Naive thymus-derived CD4-positive, alpha-beta T cell (primary cell): ENCODE results near the gene LRP1. TPM values are rescaled to one million over a fixed set of nuclear protein-coding genes. Genes with fewer than 3 reads are reported as not detected.

Source experiments
- ATAC-seq: fragments of 150-1000 bp; cut with Tn5 transposase; 2 replicates; pipeline ENCODE4 v1.10.0; 2021; ENCODE audit warnings: mild to moderate bottlenecking, moderate library complexity
- CTCF ChIA-PET: fragments of 350-600 bp; sonication (Branson Sonifier 250); formaldehyde crosslinking; loops from one replicate; lab custom pipeline; 2021; ENCODE audit warnings: antibody characterized with exemption; lab: Charles Lee
- POLR2A ChIA-PET: fragments of 350-600 bp; sonication (Branson Sonifier 250); formaldehyde crosslinking; loops from one replicate; lab custom pipeline; 2021; ENCODE audit warnings: antibody characterized with exemption, inconsistent platforms; lab: Charles Lee
- DNase-seq, 9 donors: peaks; one replicate each; pipeline versions ENCODE4 v3.0.0 to v3.0.0-alpha.2; 2020 to 2022; ENCODE audit warnings: mixed read lengths in 1 of 9
- H3K27ac ChIP-seq: one replicate; pipeline ENCODE4 v1.7.0; 2013; ENCODE audit warnings: mild to moderate bottlenecking, low read depth, low read length, moderate library complexity
- H3K27me3 ChIP-seq, 2 donors: one replicate each; pipeline ENCODE4 v1.7.0; 2013; ENCODE audit warnings: low read length in 2 of 2, mild to moderate bottlenecking in 2 of 2, moderate library complexity in 2 of 2; ENCODE audit not compliant: control insufficient read depth in 2 of 2, insufficient read depth in 2 of 2
- H3K36me3 ChIP-seq, 3 experiments: 1 replicate in 2 of 3; 2 replicates in 1 of 3; pipeline ENCODE4 v1.7.0; 2013; ENCODE audit warnings: low read length in 3 of 3, mild to moderate bottlenecking in 3 of 3, moderate library complexity in 1 of 3; ENCODE audit not compliant: insufficient read depth in 3 of 3, control insufficient read depth in 2 of 3
- H3K4me1 ChIP-seq, 2 donors: one replicate each; pipeline ENCODE4 v1.7.0; 2013; ENCODE audit warnings: low read length in 2 of 2, mild to moderate bottlenecking in 2 of 2, moderate library complexity in 1 of 2; ENCODE audit not compliant: control insufficient read depth in 2 of 2, insufficient read depth in 2 of 2
- H3K4me3 ChIP-seq: 2 replicates; pipeline ENCODE4 v1.7.0; 2013; ENCODE audit warnings: mild to moderate bottlenecking, low read length
- H3K9me3 ChIP-seq, 3 experiments: 1 replicate in 2 of 3; 2 replicates in 1 of 3; pipeline ENCODE4 v1.7.0; 2013; ENCODE audit warnings: low read length in 3 of 3; ENCODE audit not compliant: control insufficient read depth in 2 of 3
- H3K27ac Mint-ChIP-seq, 9 donors: one replicate each; pipeline ENCODE4 v1.8.0; 2020 to 2022; ENCODE audit warnings: mixed read lengths in 9 of 9, mild to moderate bottlenecking in 8 of 9, moderate library complexity in 5 of 9, inconsistent platforms in 2 of 9
- H3K27me3 Mint-ChIP-seq, 5 donors: one replicate each; pipeline ENCODE4 v1.8.0; 2021 to 2022; ENCODE audit warnings: mixed read lengths in 5 of 5, mild to moderate bottlenecking in 1 of 5
- H3K36me3 Mint-ChIP-seq, 5 donors: one replicate each; pipeline ENCODE4 v1.8.0; 2020 to 2022; ENCODE audit warnings: mixed read lengths in 5 of 5, mild to moderate bottlenecking in 3 of 5, inconsistent platforms in 1 of 5
- H3K4me1 Mint-ChIP-seq, 7 donors: one replicate each; pipeline ENCODE4 v1.8.0; 2020 to 2022; ENCODE audit warnings: mixed read lengths in 7 of 7, mild to moderate bottlenecking in 3 of 7, inconsistent platforms in 1 of 7
- H3K4me3 Mint-ChIP-seq, 10 donors: one replicate each; pipeline ENCODE4 v1.8.0; 2020 to 2022; ENCODE audit warnings: mild to moderate bottlenecking in 10 of 10, mixed read lengths in 10 of 10, moderate library complexity in 6 of 10, inconsistent platforms in 2 of 10
- H3K9me3 Mint-ChIP-seq, 11 donors: one replicate each; pipeline ENCODE4 v1.8.0; 2020 to 2022; ENCODE audit warnings: mixed read lengths in 11 of 11, mild to moderate bottlenecking in 4 of 11, inconsistent platforms in 1 of 11, moderate library complexity in 1 of 11
- intact Hi-C, 2 donors: fragments of 100-400 bp; cut with micrococcal nuclease; formaldehyde crosslinking; loops; one replicate each; pipeline ENCODE4 v1.15.1; 2023
- polyA plus RNA-seq, 2 donors: library from polyadenylated mRNA; unstranded; fragments of 300-500 nt; fragmentation: Illumina TruSeq; gene quantifications; one replicate each; pipeline ENCODE4 v1.2.3, GENCODE V29; 2021
- total RNA-seq, 6 experiments: library from RNA in 5 of 6; stranded (reverse) in 5 of 6; gene quantifications; 1 replicate in 5 of 6; 2 replicates in 1 of 6; pipeline ENCODE4 v1.2.3 and lab custom pipeline; 2021 to 2026

Gene LRP1
- 100 to 1,000 TPM in 1 of 5 experiments, 10 to 100 TPM in 3, under 1 TPM in 1; 0.58 to 119 (median 14.8) TPM for total RNA-seq
- 1 to 10 TPM in 1 of 2 donors, under 1 TPM in 1; 0.72 to 1.2 TPM for polyA plus RNA-seq
- 28.9 reads per million, percentile 59 among the genes with 10 or more reads in this experiment for total RNA-seq (lab: John Stamatoyannopoulos, UW)

GRCh38 chr12:57127726-57128518, at the start of gene LRP1:
LRP1 (plus strand) TSS chr12:57128483; CDS start chr12:57128965, 482 bp downstream.
- H3K4me3 ChIP-seq: peak within 1 kb of the TSS; percentile 91
- Mint-ChIP-seq H3K27ac (peak within 1 kb of the TSS in 8 of 9 donors; percentile 31 to 92 (median 79)), H3K4me3 (peak within 1 kb of the TSS; percentile 84 to 95 (median 89)), H3K27me3 (peaks cover 0 to 57% (median 0%) of the 10 kb centered on the region in 5 donors), H3K9me3 (peaks cover 0 to 9% (median 0%) of the 10 kb centered on the region in 11 donors), H3K4me1 (peaks cover 0 to 29% (median 15%) of the 10 kb centered on the region in 7 donors), H3K36me3 (peaks cover 0 to 7% (median 0%) of the 10 kb centered on the region in 5 donors)
- H3K4me1 ChIP-seq: peaks cover 0 to 6% of the 10 kb centered on the region in 2 donors
- peaks cover 0 to 5% (median 0%) of the 10 kb centered on the region in 3 experiments for H3K36me3 ChIP-seq
- ATAC-seq (peak; percentile 67), DNase-seq (peak; percentile 63 to 85 (median 79))
- H3K9me3 ChIP-seq: no peaks in the 10 kb centered on the region
- H3K27me3 ChIP-seq: peaks cover 0 to 5% of the 10 kb centered on the region in 2 donors
- peak within 1 kb of the TSS; percentile 84 for H3K27ac ChIP-seq
- intact Hi-C loops: loop anchor here (1.0 to 10.0 kb wide), 5 partner anchors 16 to 327 kb away; partner anchors contain the start of genes GLI1 (in 1 of the 2), INHBE (in 1 of the 2) and ZBTB39 (in 1 of the 2)
- ChIA-PET POLR2A (interaction anchor here (0.7 to 1.6 kb wide), 9 partner anchors 8 to 499 kb away, joined by 3 to 17 read pairs (median 3); partner anchors contain the start of genes NEMP1 and STAT6), CTCF (interaction anchor here (0.7 to 10.8 kb wide), 7 partner anchors 15 to 126 kb away, joined by 3 to 162 read pairs (median 4); partner anchors contain the start of gene STAT6)

DNA sequence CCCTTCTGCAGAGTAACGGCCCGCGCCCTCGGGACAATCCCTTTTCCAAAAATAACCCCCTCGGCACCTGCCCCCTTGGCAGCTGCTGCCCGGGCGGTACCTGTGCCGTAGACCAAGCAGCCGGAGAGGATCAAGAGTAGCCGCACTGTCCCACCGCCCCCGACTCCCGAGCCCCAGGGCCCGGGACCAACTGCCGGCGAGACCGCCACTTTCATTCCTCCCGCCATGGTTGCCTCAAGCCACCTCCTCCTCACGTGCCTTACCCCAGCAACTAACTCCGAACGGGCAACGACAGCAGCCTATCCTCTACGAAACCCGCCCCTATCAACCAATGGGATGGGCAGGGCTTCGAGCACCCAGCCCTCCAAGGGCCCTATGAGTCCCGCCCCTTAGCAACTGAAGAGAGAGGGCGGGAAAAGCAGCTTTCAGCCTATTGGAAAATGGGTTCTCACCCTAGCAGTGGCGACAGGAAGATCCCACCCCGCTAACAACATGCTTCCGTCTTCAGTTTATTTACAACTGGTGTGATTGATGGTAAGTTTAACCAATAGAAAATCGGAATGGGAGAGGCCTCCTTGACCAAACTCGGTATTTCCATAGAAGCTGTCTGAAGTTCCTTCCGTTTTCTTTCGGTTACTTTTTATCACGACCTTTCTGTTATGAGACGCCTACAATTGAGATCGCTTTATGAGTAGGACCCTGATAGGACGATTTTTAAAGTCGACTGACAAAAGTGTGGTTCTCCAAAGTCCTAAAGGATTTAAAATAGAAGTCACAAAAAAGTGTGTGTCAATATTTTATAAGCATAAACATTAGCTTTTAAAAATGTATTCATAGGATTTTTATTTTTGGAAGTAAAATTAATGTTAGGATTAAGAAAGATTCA, 49.5 kb upstream of the LRP1 start, which contains the start of gene NEMP1:
Gene NEMP1, minus strand, starts transcription at position 273 of the 886 bp plus-strand sequence. Its CDS starts 46 bp downstream, at position 227.
- intact Hi-C loops: loop anchor here (1.0 to 5.0 kb wide), 11 partner anchors 9 to 1151 kb away; partner anchors contain the start of genes NACA (in 2 of the 2), PTGES3 (in 1 of the 2), PYM1 (in 1 of the 2) and STAT6 (in 1 of the 2)
- Mint-ChIP-seq H3K27ac (peak within 1 kb of the TSS; percentile 89 to 99 (median 92)), H3K36me3 (peaks cover 0 to 5% (median 0%) of the 10 kb centered on the region in 5 donors), H3K4me1 (peaks cover 0 to 49% (median 25%) of the 10 kb centered on the region in 7 donors), H3K27me3 (no peaks in the 10 kb centered on the region), H3K4me3 (peak within 1 kb of the TSS; percentile 86 to 99 (median 94)), H3K9me3 (no peaks in the 10 kb centered on the region)
- Histone ChIP-seq H3K27ac (peak within 1 kb of the TSS; percentile 85), H3K36me3 (peaks cover 0 to 4% (median 0%) of the 10 kb centered on the region in 3 experiments), H3K4me3 (peak within 1 kb of the TSS; percentile 84), H3K4me1 (peaks cover 6 to 7% of the 10 kb centered on the region in 2 donors), H3K27me3 (no peaks in the 10 kb centered on the region), H3K9me3 (no peaks in the 10 kb centered on the region)
- POLR2A ChIA-PET: interaction anchor here (0.8 to 7.9 kb wide), 18 partner anchors 10 to 719 kb away, joined by 3 to 135 read pairs (median 5); partner anchors contain the start of genes ATP5F1B, LRP1, NAB2 and PTGES3
- DNase-seq: peak; percentile 65 to 99 (median 98)
- peak; percentile 98 for ATAC-seq
- CTCF ChIA-PET: interaction anchor here (0.8 to 4.4 kb wide), 6 partner anchors 9 to 72 kb away, joined by 3 to 54 read pairs (median 10); partner anchors contain the start of genes STAT6 and ZBTB39

DNA sequence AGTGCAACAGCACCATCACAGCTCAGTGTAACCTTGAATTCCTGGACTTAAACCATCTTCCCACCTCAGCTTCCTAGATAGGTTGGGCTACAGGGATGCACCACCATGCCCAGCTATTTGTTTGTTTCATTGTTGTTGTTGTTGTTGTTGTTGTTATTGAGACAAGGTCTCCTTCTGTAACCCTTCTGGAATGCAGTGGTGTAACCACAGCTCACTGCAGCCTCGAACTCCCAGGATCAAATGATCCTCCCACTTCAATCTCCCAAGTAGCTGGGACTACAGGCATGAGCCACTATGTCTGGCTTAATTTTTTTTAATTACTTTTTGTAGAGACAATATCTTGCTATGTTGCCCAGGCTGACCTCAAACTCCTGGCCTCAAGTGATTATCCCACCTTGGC, 48.5 kb upstream of the LRP1 start:
- Mint-ChIP-seq H3K27me3 (no peaks in the 10 kb centered on the region), H3K27ac (peak overlapping the region; percentile 65 to 99 (median 91)), H3K4me3 (peak overlapping the region in 7 of 10 donors; percentile 8 to 96 (median 43)), H3K36me3 (peaks cover 0 to 2% (median 0%) of the 10 kb centered on the region in 5 donors), H3K4me1 (peaks cover 0 to 49% (median 25%) of the 10 kb centered on the region in 7 donors), H3K9me3 (no peaks in the 10 kb centered on the region)
- Histone ChIP-seq H3K9me3 (no peaks in the 10 kb centered on the region), H3K27ac (peak overlapping the region; percentile 79), H3K4me1 (peaks cover 6 to 7% of the 10 kb centered on the region in 2 donors), H3K27me3 (no peaks in the 10 kb centered on the region), H3K4me3 (no peak overlapping the region), H3K36me3 (peaks cover 0 to 4% (median 0%) of the 10 kb centered on the region in 3 experiments)
- POLR2A ChIA-PET: interaction anchor here (0.7 to 7.9 kb wide), 13 partner anchors 9 to 720 kb away, joined by 3 to 135 read pairs (median 5); partner anchors contain the start of genes NAB2, PTGES3, STAT2 and STAT6
- DNase-seq (peak in 1 of 9 donors; percentile 12), ATAC-seq (no peak)
- CTCF ChIA-PET: interaction anchor here (0.8 to 4.4 kb wide), 6 partner anchors 11 to 73 kb away, joined by 3 to 54 read pairs (median 10); partner anchors contain the start of genes STAT6 and ZBTB39
- intact Hi-C loops: loop anchor here (2.0 to 5.0 kb wide), 4 partner anchors 162 to 1153 kb away; partner anchors contain the start of genes NACA (in 1 of the 2), PYM1 (in 1 of the 2) and ZC3H10 (in 1 of the 2)

- no peaks in the 10 kb centered on the region for H3K27me3 Mint-ChIP-seq
- DNase-seq: no peak
- no peak overlapping the region for H3K27ac ChIP-seq
- H3K4me3 Mint-ChIP-seq: peak overlapping the region in 1 of 10 donors; percentile 43
- H3K27me3 ChIP-seq: no peaks in the 10 kb centered on the region
- peaks cover 0 to 2% (median 0%) of the 10 kb centered on the region in 5 donors for H3K36me3 Mint-ChIP-seq
- no peaks in the 10 kb centered on the region for H3K9me3 ChIP-seq
- H3K4me1 ChIP-seq: peaks cover 6 to 10% of the 10 kb centered on the region in 2 donors
- no peak overlapping the region for H3K4me3 ChIP-seq
- no peaks in the 10 kb centered on the region for H3K9me3 Mint-ChIP-seq
- H3K36me3 ChIP-seq: peaks cover 0 to 4% (median 0%) of the 10 kb centered on the region in 3 experiments
- ChIA-PET CTCF (interaction anchor here (0.9 to 4.4 kb wide), 4 partner anchors 9 to 30 kb away, joined by 3 to 54 read pairs (median 10); partner anchors contain the start of gene STAT6), POLR2A (interaction anchor here (0.7 to 7.9 kb wide), 3 partner anchors 10 to 380 kb away, joined by 3 to 135 read pairs (median 92); partner anchors contain the start of genes NAB2 and STAT6)
- no peak for ATAC-seq
- H3K27ac Mint-ChIP-seq: peak overlapping the region in 2 of 9 donors; percentile 59 to 75
- peaks cover 10 to 59% (median 35%) of the 10 kb centered on the region in 7 donors for H3K4me1 Mint-ChIP-seq
- intact Hi-C loops: no loop called here
These were observed 47.4 kb upstream of the LRP1 start for GRCh38 chr12:57080855-57081254.

- Mint-ChIP-seq H3K4me1 (peaks cover 28 to 53% (median 37%) of the 10 kb centered on the region in 7 donors), H3K4me3 (peak overlapping the region; percentile 90 to 98 (median 94)), H3K27me3 (no peaks in the 10 kb centered on the region), H3K27ac (peak overlapping the region; percentile 94 to 98 (median 97)), H3K9me3 (peaks cover 0 to 2% (median 0%) of the 10 kb centered on the region in 11 donors), H3K36me3 (peaks cover 0 to 4% (median 0%) of the 10 kb centered on the region in 5 donors)
- H3K36me3 ChIP-seq: peaks cover 0 to 12% (median under 1%) of the 10 kb centered on the region in 3 experiments
- H3K9me3 ChIP-seq: no peaks in the 10 kb centered on the region
- peak overlapping the region; percentile 94 for H3K4me3 ChIP-seq
- DNase-seq (peak in 1 of 9 donors; percentile 37), ATAC-seq (no peak)
- ChIA-PET CTCF (interaction anchor here (1.0 to 1.4 kb wide), 4 partner anchors 12 to 348 kb away, joined by 3 to 5 read pairs (median 3); partner anchors contain the start of gene STAT6), POLR2A (interaction anchor here (1.0 to 17.0 kb wide), 4 partner anchors 10 to 25 kb away, joined by 3 to 401 read pairs (median 10); partner anchors contain the start of gene STAT6)
- peak overlapping the region; percentile 100 for H3K27ac ChIP-seq
- peaks cover 18 to 20% of the 10 kb centered on the region in 2 donors for H3K4me1 ChIP-seq
- intact Hi-C loops: loop anchor here (5.0 kb wide), 9 partner anchors 156 to 1269 kb away; partner anchors contain the start of genes ARHGAP9 (in 2 of the 2), CDK4 (in 1 of the 2), CNPY2 (in 1 of the 2) and DDIT3 (in 1 of the 2)
- no peaks in the 10 kb centered on the region for H3K27me3 ChIP-seq
These were observed 42.2 kb upstream of the LRP1 start for GRCh38 chr12:57085999-57086492.
